ENCODE data around the gene MAML3.

MAML3 gene

GRCh38 chr4:139674875-139675550 is 479.0 kb downstream of the MAML3 start:
- in situ Hi-C loops (cut with MboI; ENCODE audit: low sequenced_read_pairs, unreplicated experiment) = no loop called here
- TF ChIP-seq, protein P1, sequence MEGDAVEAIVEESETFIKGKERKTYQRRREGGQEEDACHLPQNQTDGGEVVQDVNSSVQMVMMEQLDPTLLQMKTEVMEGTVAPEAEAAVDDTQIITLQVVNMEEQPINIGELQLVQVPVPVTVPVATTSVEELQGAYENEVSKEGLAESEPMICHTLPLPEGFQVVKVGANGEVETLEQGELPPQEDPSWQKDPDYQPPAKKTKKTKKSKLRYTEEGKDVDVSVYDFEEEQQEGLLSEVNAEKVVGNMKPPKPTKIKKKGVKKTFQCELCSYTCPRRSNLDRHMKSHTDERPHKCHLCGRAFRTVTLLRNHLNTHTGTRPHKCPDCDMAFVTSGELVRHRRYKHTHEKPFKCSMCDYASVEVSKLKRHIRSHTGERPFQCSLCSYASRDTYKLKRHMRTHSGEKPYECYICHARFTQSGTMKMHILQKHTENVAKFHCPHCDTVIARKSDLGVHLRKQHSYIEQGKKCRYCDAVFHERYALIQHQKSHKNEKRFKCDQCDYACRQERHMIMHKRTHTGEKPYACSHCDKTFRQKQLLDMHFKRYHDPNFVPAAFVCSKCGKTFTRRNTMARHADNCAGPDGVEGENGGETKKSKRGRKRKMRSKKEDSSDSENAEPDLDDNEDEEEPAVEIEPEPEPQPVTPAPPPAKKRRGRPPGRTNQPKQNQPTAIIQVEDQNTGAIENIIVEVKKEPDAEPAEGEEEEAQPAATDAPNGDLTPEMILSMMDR (IDR thresholded peaks at IDR 0.05; ENCODE audit: borderline replicate concordance, control extremely low read depth, extremely low read depth, insufficient read depth, missing control alignments) = no peak
- no peak for DNase-seq (ENCODE audit: low spot score)

GRCh38 chr4:139672732-139673131 is 481.3 kb downstream of the MAML3 start:
- TF ChIP-seq, protein P1 (IDR thresholded peaks at IDR 0.05; ENCODE audit: borderline replicate concordance, control extremely low read depth, extremely low read depth, insufficient read depth, missing control alignments) = no peak
- no peak for DNase-seq (ENCODE audit: low spot score)
- in situ Hi-C loops (cut with MboI; ENCODE audit: low sequenced_read_pairs, unreplicated experiment) = no loop called here

DNA sequence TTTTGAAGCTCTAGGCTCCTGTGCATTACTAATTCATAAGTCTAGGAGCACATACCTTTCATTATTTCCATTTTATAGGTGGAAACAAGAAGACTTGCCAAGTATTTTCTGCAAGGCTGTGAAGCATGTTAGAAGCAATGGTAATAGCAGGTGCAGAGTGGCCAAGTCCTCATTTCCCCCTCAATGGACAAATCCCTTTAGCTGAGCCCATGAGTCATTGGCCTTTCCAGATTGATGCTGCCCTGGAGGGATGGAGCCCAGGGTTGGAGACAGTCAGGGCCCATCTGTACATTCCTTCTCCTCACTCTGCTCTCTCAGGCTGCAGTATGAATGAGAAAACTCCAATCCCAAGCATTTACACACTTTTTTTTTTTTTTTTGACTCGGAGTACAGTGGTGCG is 481.8 kb downstream of the MAML3 start:
- in situ Hi-C loops (cut with MboI; ENCODE audit: low sequenced_read_pairs, unreplicated experiment) = no loop called here
- DNase-seq (ENCODE audit: low spot score) = no peak
- TF ChIP-seq, protein P1 (IDR thresholded peaks at IDR 0.05; ENCODE audit: borderline replicate concordance, control extremely low read depth, extremely low read depth, insufficient read depth, missing control alignments) = no peak

DNA sequence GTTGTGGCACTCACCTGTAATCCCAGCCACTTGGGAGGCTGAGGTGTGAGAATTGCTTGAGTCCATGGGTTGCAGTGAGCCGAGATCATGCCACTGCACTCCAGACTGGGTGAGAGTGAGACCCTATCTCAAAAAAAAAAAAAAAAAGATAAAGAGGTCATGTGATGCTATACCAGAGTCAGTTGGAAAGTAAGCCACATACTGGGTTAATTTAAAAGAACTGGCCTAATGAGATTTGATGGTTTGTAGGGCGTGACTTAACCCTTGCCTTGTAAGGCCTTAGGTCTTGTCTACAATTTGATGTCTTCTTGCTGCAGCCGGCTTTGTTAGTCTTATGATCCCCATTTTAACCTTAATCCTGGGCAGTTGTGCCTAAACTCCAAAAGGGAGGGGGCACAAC is 483.2 kb downstream of the MAML3 start:
- no peak for DNase-seq (ENCODE audit: low spot score)
- TF ChIP-seq, protein P1 (IDR thresholded peaks at IDR 0.05; ENCODE audit: borderline replicate concordance, control extremely low read depth, extremely low read depth, insufficient read depth, missing control alignments) = no peak
- in situ Hi-C loops (cut with MboI; ENCODE audit: low sequenced_read_pairs, unreplicated experiment) = no loop called here

- no peak for DNase-seq (ENCODE audit: low spot score)
- in situ Hi-C loops (cut with MboI; ENCODE audit: low sequenced_read_pairs, unreplicated experiment) = no loop called here
- TF ChIP-seq, protein P1 (IDR thresholded peaks at IDR 0.05; ENCODE audit: borderline replicate concordance, control extremely low read depth, extremely low read depth, insufficient read depth, missing control alignments) = no peak
These were observed 484.1 kb downstream of the MAML3 start for GRCh38 chr4:139669890-139670289.

GRCh38 chr4:139669335-139669734 is 484.6 kb downstream of the MAML3 start:
- in situ Hi-C loops (cut with MboI; ENCODE audit: low sequenced_read_pairs, unreplicated experiment) = no loop called here
- TF ChIP-seq, protein P1 (IDR thresholded peaks at IDR 0.05; ENCODE audit: borderline replicate concordance, control extremely low read depth, extremely low read depth, insufficient read depth, missing control alignments) = no peak
- no peak for DNase-seq (ENCODE audit: low spot score)
